K562 (cell line): Measurements from ENCODE around the gene ANKRD24.

ENCODE experiments used
- ELK1 ChIP-seq: sonication (generic); formaldehyde crosslinking; IDR thresholded peaks from 2 replicates; pipeline ENCODE4 v1.8.1; 2022; ENCODE audit warnings: missing genetic modification reagents
- GATAD2B ChIP-seq: fragments of 450-650 bp; IDR thresholded peaks from 2 replicates; pipeline ENCODE4 v1.6.1; 2017; ENCODE audit warnings: mild to moderate bottlenecking, borderline replicate concordance
- HMG20A ChIP-seq: fragments of 450-650 bp; formaldehyde crosslinking; conservative IDR thresholded peaks from 2 replicates; pipeline ENCODE4 v1.4.0; 2020; ENCODE audit warnings: mild to moderate bottlenecking, mixed read lengths
- NR2C1 ChIP-seq, 2 experiments: fragments of 450-650 bp; IDR thresholded peaks; 2 replicates each; pipeline ENCODE4 v1.6.1; 2017; ENCODE audit warnings: mild to moderate bottlenecking in 2 of 2, antibody characterized with exemption in 1 of 2, inconsistent platforms in 1 of 2, missing compliant biosample characterization in 1 of 2, missing genetic modification characterization in 1 of 2
- POLR2A ChIP-seq: fragments of 450-650 bp; conservative IDR thresholded peaks from 2 replicates; pipeline ENCODE4 v1.6.1; 2016
- ZNF140 ChIP-seq: fragments of 250-450 bp; sonication (Bioruptor Pico); IDR thresholded peaks from 2 replicates; pipeline ENCODE4 v1.8.0; 2021; ENCODE audit warnings: moderate library complexity, mild to moderate bottlenecking, inconsistent platforms

- TF ChIP-seq POLR2A (no peak), NR2C1 (IDR thresholded peaks at IDR 0.05) (no peak), NR2C1 (tag; IDR thresholded peaks at IDR 0.05) (no peak), GATAD2B (no peak), HMG20A (CRISPR knock-in tag) (no peak), ELK1 (CRISPR knock-in tag) (no peak), ZNF140 (CRISPR knock-in tag) (no peak)
Observed at GRCh38 chr19:4136680-4137088, 45.8 kb upstream of the ANKRD24 start.
